ENCODE results near the gene FNDC11.

DNA sequence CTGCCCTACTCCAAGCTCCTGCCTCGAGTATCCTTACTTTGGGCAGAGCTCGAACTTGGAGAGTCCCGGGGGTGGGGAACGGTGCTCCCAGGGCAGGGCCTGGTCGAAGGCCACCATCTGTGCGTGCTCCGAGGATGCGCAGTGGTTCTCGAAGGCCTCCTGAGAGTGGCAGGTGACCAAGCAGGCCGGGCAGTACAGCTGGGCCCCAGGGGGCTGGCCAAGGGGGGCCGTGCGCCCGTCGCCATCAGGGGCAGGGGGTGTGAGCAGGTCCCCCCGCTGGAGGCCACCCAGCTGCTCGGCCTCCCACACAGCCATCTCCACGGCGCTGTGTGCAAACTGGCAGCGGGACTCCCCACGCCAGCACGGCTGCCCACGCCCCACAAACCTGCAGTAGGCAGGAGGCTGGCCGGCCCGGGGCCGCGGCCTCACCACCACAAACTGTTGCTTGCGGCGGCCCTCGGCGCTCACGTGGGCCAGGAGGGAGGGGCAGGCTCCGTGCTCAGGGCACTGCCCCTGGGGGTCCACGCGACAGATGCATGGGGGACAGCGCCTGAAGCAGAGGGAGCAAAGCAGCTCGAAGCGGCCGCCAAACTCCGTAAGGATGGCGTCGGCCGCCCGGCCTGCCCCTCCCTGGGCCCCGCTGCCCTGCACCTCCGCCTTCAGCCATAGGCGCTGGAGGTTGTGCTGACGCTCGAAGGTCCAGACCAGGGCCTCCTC, 18.3 kb downstream of the FNDC11 start:
- TF ChIP-seq, protein P1, sequence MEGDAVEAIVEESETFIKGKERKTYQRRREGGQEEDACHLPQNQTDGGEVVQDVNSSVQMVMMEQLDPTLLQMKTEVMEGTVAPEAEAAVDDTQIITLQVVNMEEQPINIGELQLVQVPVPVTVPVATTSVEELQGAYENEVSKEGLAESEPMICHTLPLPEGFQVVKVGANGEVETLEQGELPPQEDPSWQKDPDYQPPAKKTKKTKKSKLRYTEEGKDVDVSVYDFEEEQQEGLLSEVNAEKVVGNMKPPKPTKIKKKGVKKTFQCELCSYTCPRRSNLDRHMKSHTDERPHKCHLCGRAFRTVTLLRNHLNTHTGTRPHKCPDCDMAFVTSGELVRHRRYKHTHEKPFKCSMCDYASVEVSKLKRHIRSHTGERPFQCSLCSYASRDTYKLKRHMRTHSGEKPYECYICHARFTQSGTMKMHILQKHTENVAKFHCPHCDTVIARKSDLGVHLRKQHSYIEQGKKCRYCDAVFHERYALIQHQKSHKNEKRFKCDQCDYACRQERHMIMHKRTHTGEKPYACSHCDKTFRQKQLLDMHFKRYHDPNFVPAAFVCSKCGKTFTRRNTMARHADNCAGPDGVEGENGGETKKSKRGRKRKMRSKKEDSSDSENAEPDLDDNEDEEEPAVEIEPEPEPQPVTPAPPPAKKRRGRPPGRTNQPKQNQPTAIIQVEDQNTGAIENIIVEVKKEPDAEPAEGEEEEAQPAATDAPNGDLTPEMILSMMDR (IDR thresholded peaks at IDR 0.05) = no peak
- TF ChIP-seq POLR2A (IDR thresholded peaks at IDR 0.05) = no peak
